NCI-H82 (cell line): ENCODE data around the gene CHMP3.

ENCODE experiments used
- DNase-seq: peaks from one replicate; lab custom pipeline; 2025; lab: John Stamatoyannopoulos, UW

Gene CHMP3

GRCh38 chr2:86466306-86466705 is 96.9 kb downstream of the CHMP3 start:
- DNase-seq: no peak

- no peak for DNase-seq
Observed at GRCh38 chr2:86464652-86465051, 98.6 kb downstream of the CHMP3 start.

DNA sequence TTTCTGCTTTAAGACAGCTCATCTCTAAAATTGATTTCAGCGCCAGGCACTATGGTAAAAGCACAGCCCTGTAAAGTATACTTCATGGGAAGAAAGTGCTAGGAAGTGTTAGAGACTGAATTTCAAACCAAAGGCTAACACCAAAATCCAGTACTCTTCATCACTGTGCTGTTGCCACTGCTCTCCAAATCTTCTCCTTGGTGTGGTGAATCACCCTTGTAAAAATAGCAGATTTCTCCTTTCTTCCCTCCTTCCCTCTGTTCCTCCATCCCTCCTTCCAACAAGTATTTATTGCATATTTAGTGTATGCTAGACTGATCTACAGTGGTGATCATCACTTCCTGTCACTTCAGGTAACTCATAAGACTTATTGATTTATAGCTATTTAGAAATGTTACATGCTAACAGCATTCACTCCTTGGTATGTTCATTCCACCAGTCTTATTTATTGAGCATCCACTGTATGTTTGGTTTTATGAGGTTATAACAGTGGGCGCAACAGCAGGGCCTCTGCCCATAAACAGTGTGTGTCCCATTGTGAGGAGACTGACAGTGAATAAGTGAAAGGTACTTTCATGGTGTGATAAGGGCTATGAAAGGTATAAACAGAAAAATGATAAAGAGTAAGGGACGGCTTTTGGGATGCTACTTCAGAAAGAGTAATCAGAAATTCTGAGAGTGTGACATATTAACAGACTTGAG is 102.0 kb downstream of the CHMP3 start:
- no peak for DNase-seq

- no peak for DNase-seq
Observed at GRCh38 chr2:86455181-86455580, 108.1 kb downstream of the CHMP3 start.

- no peak for DNase-seq
Observed at GRCh38 chr2:86454238-86454637, 109.0 kb downstream of the CHMP3 start.

DNA sequence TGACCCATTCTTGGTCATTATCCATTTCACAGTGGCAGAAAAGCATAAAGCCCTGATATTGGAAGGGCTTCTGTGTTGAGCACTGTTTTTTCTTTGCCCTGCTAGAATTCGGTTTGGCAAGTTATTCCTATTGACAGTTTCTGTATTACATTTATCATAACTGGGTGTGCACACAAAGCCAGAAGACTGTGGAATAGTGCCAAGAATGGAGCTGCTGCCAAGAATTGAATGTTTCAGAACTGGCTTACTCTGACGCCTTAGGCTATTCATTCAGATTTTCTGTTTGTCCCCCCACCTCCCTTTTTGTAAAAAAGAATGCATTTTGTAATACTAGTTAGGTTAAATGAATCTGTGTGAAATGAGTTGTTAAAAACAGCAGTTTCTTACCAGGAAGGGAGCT is 109.4 kb downstream of the CHMP3 start:
- no peak for DNase-seq
